Neural progenitor cell (in vitro differentiated cells): ENCODE results near the gene LRRC58. TPM values are rescaled to one million over a fixed set of nuclear protein-coding genes. Genes with fewer than 3 reads are reported as not detected.
A peak's percentile ranks its signal among the peaks of the same experiment; 100 is the strongest.

ENCODE experiments used
- DNase-seq: peaks from one replicate; pipeline ENCODE4 v3.0.0-alpha.2; 2016; ENCODE audit warnings: low spot score
- H2AFZ ChIP-seq: fragments of 200-600 bp; sonication (generic); replicated peaks from 2 replicates; pipeline ENCODE4 v1.6.1; 2016; ENCODE audit warnings: antibody characterized with exemption
- H3F3A ChIP-seq: fragments of 200-600 bp; sonication (generic); 2 replicates; pipeline ENCODE4 v1.6.1; 2016; ENCODE audit warnings: antibody characterized with exemption, low read depth
- H3K27ac ChIP-seq: fragments of 200-600 bp; sonication (generic); 2 replicates; pipeline ENCODE4 v1.5.1; 2016; ENCODE audit warnings: mild to moderate bottlenecking
- H3K27me3 ChIP-seq: fragments of 200-600 bp; sonication (generic); 2 replicates; pipeline ENCODE4 v1.6.1; 2016; ENCODE audit warnings: mild to moderate bottlenecking, moderate library complexity
- H3K36me3 ChIP-seq: fragments of 200-600 bp; sonication (generic); 2 replicates; pipeline ENCODE4 v1.5.1; 2016
- H3K4me1 ChIP-seq: fragments of 200-600 bp; sonication (generic); 2 replicates; pipeline ENCODE4 v1.6.1; 2016; ENCODE audit warnings: mixed run types
- H3K4me2 ChIP-seq: fragments of 200-600 bp; sonication (generic); 2 replicates; pipeline ENCODE4 v1.6.1; 2016
- H3K4me3 ChIP-seq: fragments of 200-600 bp; sonication (generic); 2 replicates; pipeline ENCODE4 v1.5.1; 2016
- H3K79me2 ChIP-seq: fragments of 200-600 bp; sonication (generic); 2 replicates; pipeline ENCODE4 v1.6.1; 2016; ENCODE audit warnings: low read depth
- H3K9ac ChIP-seq: fragments of 200-600 bp; sonication (generic); 2 replicates; pipeline ENCODE4 v1.6.1; 2016
- H3K9me3 ChIP-seq: fragments of 200-600 bp; sonication (generic); 2 replicates; pipeline ENCODE4 v1.5.1; 2016; ENCODE audit warnings: low read depth
- H4K20me1 ChIP-seq: fragments of 200-600 bp; sonication (generic); 2 replicates; pipeline ENCODE4 v1.6.1; 2016; ENCODE audit warnings: low read depth
- H3K27ac Mint-ChIP-seq: 3 replicates; pipeline ENCODE4 v1.8.0; 2021; ENCODE audit warnings: mixed read lengths
- H3K27me3 Mint-ChIP-seq: 2 replicates; pipeline ENCODE4 v1.8.0; 2022; ENCODE audit warnings: low read depth, mild to moderate bottlenecking, inconsistent platforms, moderate library complexity, mixed read lengths; ENCODE audit not compliant: insufficient read depth
- H3K36me3 Mint-ChIP-seq: 3 replicates; pipeline ENCODE4 v1.8.0; 2021; ENCODE audit warnings: mixed read lengths
- H3K4me1 Mint-ChIP-seq: 3 replicates; pipeline ENCODE4 v1.8.0; 2021; ENCODE audit warnings: mixed read lengths
- H3K4me3 Mint-ChIP-seq: 3 replicates; pipeline ENCODE4 v1.8.0; 2021; ENCODE audit warnings: mild to moderate bottlenecking, moderate library complexity, mixed read lengths
- H3K9me3 Mint-ChIP-seq: 3 replicates; pipeline ENCODE4 v1.8.0; 2020; ENCODE audit warnings: mixed read lengths
- CTCF ChIP-seq: fragments of 200-600 bp; sonication (generic); IDR thresholded peaks from 2 replicates; pipeline ENCODE4 v1.5.1; 2017; ENCODE audit warnings: antibody characterized with exemption, mild to moderate bottlenecking
- EZH2 ChIP-seq: fragments of 200-600 bp; sonication (generic); IDR thresholded peaks from 2 replicates; pipeline ENCODE4 v1.6.1; 2017; ENCODE audit warnings: antibody characterized with exemption, mild to moderate bottlenecking, moderate library complexity
- EZH2phosphoT487 ChIP-seq: fragments of 200-600 bp; sonication (generic); IDR thresholded peaks from 2 replicates; pipeline ENCODE4 v1.6.1; 2017; ENCODE audit warnings: antibody characterized with exemption
- total RNA-seq: library from RNA; depleted of rRNA; stranded (reverse); fragments of >200 nt; gene quantifications from 2 replicates; pipeline ENCODE4 v1.2.3, GENCODE V29; 2015; ENCODE audit warnings: low replicate concordance

Gene LRRC58
- total RNA-seq, 1 donor from 2014 or later, result 29.2 TPM

GRCh38 chr3:120306519-120307455, 42.4 kb downstream of the LRRC58 start:
- H3K27me3 ChIP-seq, result no peaks in the 10 kb centered on the region
- no peak overlapping the region for H3K27ac ChIP-seq
- no peaks in the 10 kb centered on the region for H3K9me3 ChIP-seq
- H3K9me3 Mint-ChIP-seq, result peaks cover 6% of the 10 kb centered on the region
- no peaks in the 10 kb centered on the region for H3K36me3 Mint-ChIP-seq
- DNase-seq, result no peak
- H4K20me1 ChIP-seq, result no peaks in the 10 kb centered on the region
- peaks cover 2% of the 10 kb centered on the region for H3K27me3 Mint-ChIP-seq
- H3K4me1 ChIP-seq, result peaks cover 2% of the 10 kb centered on the region
- H2AFZ ChIP-seq, result no peak overlapping the region
- H3K4me2 ChIP-seq, result no peak overlapping the region
- H3K9ac ChIP-seq, result no peak overlapping the region
- no peak overlapping the region for H3K4me3 Mint-ChIP-seq
- no peak overlapping the region for H3K4me3 ChIP-seq
- TF ChIP-seq EZH2phosphoT487 (no peak), CTCF (no peak), EZH2 (no peak)
- no peaks in the 10 kb centered on the region for H3F3A ChIP-seq
- no peak overlapping the region for H3K27ac Mint-ChIP-seq
- peaks cover 4% of the 10 kb centered on the region for H3K4me1 Mint-ChIP-seq
- H3K79me2 ChIP-seq, result no peaks in the 10 kb centered on the region
- H3K36me3 ChIP-seq, result no peaks in the 10 kb centered on the region

GRCh38 chr3:120304616-120305015, 44.5 kb downstream of the LRRC58 start:
- no peaks in the 10 kb centered on the region for H3K79me2 ChIP-seq
- no peak overlapping the region for H3K27ac ChIP-seq
- H4K20me1 ChIP-seq, result no peaks in the 10 kb centered on the region
- H3K9me3 Mint-ChIP-seq, result peaks cover 6% of the 10 kb centered on the region
- no peaks in the 10 kb centered on the region for H3K36me3 Mint-ChIP-seq
- DNase-seq, result no peak
- H3K36me3 ChIP-seq, result no peaks in the 10 kb centered on the region
- peaks cover 6% of the 10 kb centered on the region for H3K4me1 Mint-ChIP-seq
- H3K27me3 ChIP-seq, result no peaks in the 10 kb centered on the region
- no peak overlapping the region for H3K4me3 ChIP-seq
- H3K4me3 Mint-ChIP-seq, result no peak overlapping the region
- TF ChIP-seq CTCF (no peak), EZH2 (no peak), EZH2phosphoT487 (no peak)
- H3K27me3 Mint-ChIP-seq, result peaks cover 2% of the 10 kb centered on the region
- H3K9ac ChIP-seq, result no peak overlapping the region
- no peaks in the 10 kb centered on the region for H3K9me3 ChIP-seq
- H3K4me2 ChIP-seq, result no peak overlapping the region
- no peak overlapping the region for H3K27ac Mint-ChIP-seq
- H2AFZ ChIP-seq, result no peak overlapping the region
- peaks cover 6% of the 10 kb centered on the region for H3K4me1 ChIP-seq
- no peaks in the 10 kb centered on the region for H3F3A ChIP-seq

GRCh38 chr3:120302361-120302760, 46.8 kb downstream of the LRRC58 start:
- no peak overlapping the region for H3K4me3 Mint-ChIP-seq
- peaks cover 6% of the 10 kb centered on the region for H3K4me1 Mint-ChIP-seq
- Histone ChIP-seq H3K36me3 (no peaks in the 10 kb centered on the region), H3K27me3 (no peaks in the 10 kb centered on the region), H3K27ac (no peak overlapping the region), H3K9ac (no peak overlapping the region), H3K4me2 (no peak overlapping the region), H4K20me1 (no peaks in the 10 kb centered on the region), H3K4me3 (no peak overlapping the region), H3K4me1 (peaks cover 6% of the 10 kb centered on the region), H3F3A (no peaks in the 10 kb centered on the region), H3K9me3 (no peaks in the 10 kb centered on the region), H3K79me2 (no peaks in the 10 kb centered on the region), H2AFZ (peak overlapping the region; percentile 87)
- H3K27me3 Mint-ChIP-seq, result no peaks in the 10 kb centered on the region
- TF ChIP-seq EZH2phosphoT487 (no peak), CTCF (no peak), EZH2 (no peak)
- DNase-seq, result no peak
- no peaks in the 10 kb centered on the region for H3K9me3 Mint-ChIP-seq
- no peaks in the 10 kb centered on the region for H3K36me3 Mint-ChIP-seq
- H3K27ac Mint-ChIP-seq, result no peak overlapping the region
